Measurements from ENCODE around the gene RCC2.

DNA sequence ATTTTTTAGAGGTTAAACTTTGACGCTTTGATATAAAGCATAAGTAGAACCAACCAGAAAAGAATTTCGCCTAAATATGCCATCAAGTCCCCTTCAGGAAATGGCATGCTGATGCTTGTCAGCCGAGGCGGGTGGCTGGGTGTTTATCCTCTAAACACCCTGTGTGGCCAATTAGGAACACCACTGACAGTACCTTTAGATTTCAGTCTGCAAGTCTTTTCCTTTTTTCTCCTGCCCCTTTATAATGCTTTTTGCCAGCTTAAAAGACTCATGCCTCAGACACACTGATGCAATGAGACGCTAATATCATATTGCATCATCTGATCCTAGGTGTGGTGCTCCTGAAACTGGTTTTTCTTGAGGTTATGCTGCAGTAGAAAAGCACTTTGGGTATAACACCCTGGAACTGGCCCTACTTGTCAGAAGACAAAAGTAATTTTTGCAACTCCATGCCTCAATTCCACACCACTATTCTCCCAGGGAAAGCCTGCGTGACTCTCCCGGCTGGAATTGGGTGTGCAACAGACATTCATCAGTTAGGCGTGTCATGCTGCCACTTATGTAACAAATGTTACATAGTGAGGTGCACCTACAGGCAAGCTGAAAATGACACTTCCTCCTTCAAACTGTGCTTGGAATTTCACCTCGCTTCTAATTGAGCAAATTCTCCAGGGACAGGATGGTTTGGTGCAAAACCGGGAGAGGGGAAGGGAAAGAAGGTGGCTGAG is 2.0 kb upstream of the RCC2 start:
- TF ChIP-seq, protein P1, sequence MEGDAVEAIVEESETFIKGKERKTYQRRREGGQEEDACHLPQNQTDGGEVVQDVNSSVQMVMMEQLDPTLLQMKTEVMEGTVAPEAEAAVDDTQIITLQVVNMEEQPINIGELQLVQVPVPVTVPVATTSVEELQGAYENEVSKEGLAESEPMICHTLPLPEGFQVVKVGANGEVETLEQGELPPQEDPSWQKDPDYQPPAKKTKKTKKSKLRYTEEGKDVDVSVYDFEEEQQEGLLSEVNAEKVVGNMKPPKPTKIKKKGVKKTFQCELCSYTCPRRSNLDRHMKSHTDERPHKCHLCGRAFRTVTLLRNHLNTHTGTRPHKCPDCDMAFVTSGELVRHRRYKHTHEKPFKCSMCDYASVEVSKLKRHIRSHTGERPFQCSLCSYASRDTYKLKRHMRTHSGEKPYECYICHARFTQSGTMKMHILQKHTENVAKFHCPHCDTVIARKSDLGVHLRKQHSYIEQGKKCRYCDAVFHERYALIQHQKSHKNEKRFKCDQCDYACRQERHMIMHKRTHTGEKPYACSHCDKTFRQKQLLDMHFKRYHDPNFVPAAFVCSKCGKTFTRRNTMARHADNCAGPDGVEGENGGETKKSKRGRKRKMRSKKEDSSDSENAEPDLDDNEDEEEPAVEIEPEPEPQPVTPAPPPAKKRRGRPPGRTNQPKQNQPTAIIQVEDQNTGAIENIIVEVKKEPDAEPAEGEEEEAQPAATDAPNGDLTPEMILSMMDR (IDR thresholded peaks at IDR 0.05), result no peak
- TF ChIP-seq POLR2A (IDR thresholded peaks at IDR 0.05), result no peak

All from lower leg skin (tissue), 3 donors.